Activated B cell treated with CpG ODN at 0.5 μM for 24 hours (primary cell): ENCODE measurements around the gene ASB5. TPM values are rescaled to one million over a fixed set of nuclear protein-coding genes. Genes with fewer than 3 reads are reported as not detected.

Experiments used
- ATAC-seq: fragments of 200-7000 bp; cut with Tn5 transposase; one replicate; pipeline ENCODE4 v1.10.0; 2021; ENCODE audit warnings: low read depth, mild to moderate bottlenecking, moderate library complexity
- CTCF ChIA-PET: fragments of 350-600 bp; sonication (Branson Sonifier 250); formaldehyde crosslinking; loops from one replicate; lab custom pipeline; 2021; ENCODE audit warnings: antibody characterized with exemption; lab: Charles Lee
- POLR2A ChIA-PET: fragments of 350-600 bp; sonication (Branson Sonifier 250); formaldehyde crosslinking; loops from one replicate; lab custom pipeline; 2021; ENCODE audit warnings: antibody characterized with exemption; lab: Charles Lee
- DNase-seq: peaks from one replicate; pipeline ENCODE4 v3.0.0; 2022
- H3K27ac Mint-ChIP-seq: one replicate; pipeline ENCODE4 v1.8.0; 2020; ENCODE audit warnings: mixed read lengths
- H3K27me3 Mint-ChIP-seq: one replicate; pipeline ENCODE4 v1.8.0; 2021; ENCODE audit warnings: mixed read lengths
- H3K36me3 Mint-ChIP-seq: one replicate; pipeline ENCODE4 v1.8.0; 2021; ENCODE audit warnings: low read depth, mixed read lengths
- H3K4me1 Mint-ChIP-seq: one replicate; pipeline ENCODE4 v1.8.0; 2021; ENCODE audit warnings: mixed read lengths
- H3K4me3 Mint-ChIP-seq: one replicate; pipeline ENCODE4 v1.8.0; 2020; ENCODE audit warnings: mild to moderate bottlenecking, mixed read lengths
- H3K9me3 Mint-ChIP-seq: one replicate; pipeline ENCODE4 v1.8.0; 2020; ENCODE audit warnings: mixed read lengths
- CTCF ChIP-seq: fragments of 200-600 bp; IDR thresholded peaks from one replicate; pipeline ENCODE4 v1.8.0; 2022; ENCODE audit warnings: antibody characterized with exemption, mild to moderate bottlenecking
- intact Hi-C: fragments of 100-400 bp; cut with micrococcal nuclease; formaldehyde crosslinking; loops from one replicate; pipeline ENCODE4 v1.15.1; 2024
- total RNA-seq: library from RNA; stranded (reverse); gene quantifications from 2 replicates; pipeline ENCODE4 v1.2.3, GENCODE V29; 2022

ASB5 gene
- total RNA-seq, 1 donor from 2014 or later, result not detected

- H3K4me1 Mint-ChIP-seq, result no peaks in the 10 kb centered on the region
- ATAC-seq (no peak), DNase-seq (no peak)
- no peak overlapping the region for H3K4me3 Mint-ChIP-seq
- POLR2A ChIA-PET, result no interaction called here
- CTCF ChIA-PET, result no interaction called here
- H3K36me3 Mint-ChIP-seq, result no peaks in the 10 kb centered on the region
- H3K9me3 Mint-ChIP-seq, result peaks cover 3% of the 10 kb centered on the region
- H3K27ac Mint-ChIP-seq, result no peak overlapping the region
- intact Hi-C loops, result no loop called here
- H3K27me3 Mint-ChIP-seq, result peaks cover 7% of the 10 kb centered on the region
- no peak for TF ChIP-seq CTCF
Measured at GRCh38 chr4:176241703-176242102, 27.3 kb downstream of the ASB5 start.

- CTCF ChIA-PET, result no interaction called here
- POLR2A ChIA-PET, result interaction anchor here (0.5 kb wide), 1 partner anchor 321 kb away, joined by 5 read pairs; no protein-coding TSS in a partner anchor
- Mint-ChIP-seq H3K27me3 (peaks cover 11% of the 10 kb centered on the region), H3K4me3 (no peak overlapping the region), H3K27ac (no peak overlapping the region), H3K4me1 (no peaks in the 10 kb centered on the region), H3K36me3 (no peaks in the 10 kb centered on the region), H3K9me3 (no peaks in the 10 kb centered on the region)
- TF ChIP-seq CTCF, result no peak
- intact Hi-C loops, result no loop called here
- no peak for DNase-seq
- no peak for ATAC-seq
Measured at GRCh38 chr4:176238826-176239225, 30.2 kb downstream of the ASB5 start.

GRCh38 chr4:176238157-176238610 is 30.8 kb downstream of the ASB5 start:
- Mint-ChIP-seq H3K36me3 (no peaks in the 10 kb centered on the region), H3K4me1 (no peaks in the 10 kb centered on the region), H3K27me3 (peaks cover 13% of the 10 kb centered on the region), H3K4me3 (no peak overlapping the region), H3K9me3 (no peaks in the 10 kb centered on the region), H3K27ac (no peak overlapping the region)
- ChIA-PET CTCF (no interaction called here), POLR2A (interaction anchor here (0.5 kb wide), 1 partner anchor 320 kb away, joined by 5 read pairs; no protein-coding TSS in a partner anchor)
- intact Hi-C loops, result no loop called here
- no peak for TF ChIP-seq CTCF
- DNase-seq (no peak), ATAC-seq (no peak)

DNA sequence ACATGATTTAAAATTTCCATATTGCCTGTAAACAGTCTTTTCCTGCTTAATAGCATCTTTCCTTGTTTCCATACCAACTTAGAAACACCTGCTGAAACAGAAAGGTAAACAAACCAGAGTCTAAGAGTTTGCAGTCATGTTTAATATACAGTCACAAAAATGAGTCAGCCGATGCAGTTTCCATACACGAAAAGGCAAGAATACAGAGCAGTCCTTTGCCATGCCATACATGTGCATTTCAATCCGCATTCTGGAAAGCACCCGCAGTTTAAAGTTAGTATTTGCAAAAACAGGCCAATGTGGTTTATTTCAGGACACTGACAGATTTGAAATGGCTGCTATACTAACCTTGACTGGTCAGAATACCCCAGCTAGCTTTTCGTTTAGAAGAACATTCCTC is 32.1 kb downstream of the ASB5 start:
- intact Hi-C loops, result no loop called here
- TF ChIP-seq CTCF, result no peak
- Mint-ChIP-seq H3K4me1 (no peaks in the 10 kb centered on the region), H3K27ac (no peak overlapping the region), H3K9me3 (no peaks in the 10 kb centered on the region), H3K27me3 (peaks cover 14% of the 10 kb centered on the region), H3K4me3 (no peak overlapping the region), H3K36me3 (no peaks in the 10 kb centered on the region)
- ChIA-PET CTCF (no interaction called here), POLR2A (no interaction called here)
- DNase-seq, result no peak
- ATAC-seq, result no peak

DNA sequence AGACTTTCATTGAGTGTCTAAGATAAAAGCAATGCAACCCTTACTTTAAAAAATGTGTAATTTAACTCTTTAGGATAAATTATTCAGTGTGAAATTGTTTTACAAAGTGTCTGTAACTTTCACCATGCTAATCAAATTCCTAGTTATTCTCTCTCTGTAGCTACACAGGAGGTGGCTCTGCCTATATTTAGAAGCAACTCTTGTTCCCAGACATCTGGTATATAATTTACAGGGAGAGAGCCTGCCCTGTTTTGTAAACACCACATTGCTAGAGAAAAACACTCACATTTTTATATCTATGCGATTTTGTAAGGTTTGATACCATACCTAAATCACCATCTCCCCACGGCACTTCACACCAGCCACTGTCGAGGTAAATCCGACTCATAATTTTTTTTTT is 38.2 kb downstream of the ASB5 start:
- Mint-ChIP-seq H3K27ac (no peak overlapping the region), H3K9me3 (no peaks in the 10 kb centered on the region), H3K4me1 (no peaks in the 10 kb centered on the region), H3K36me3 (no peaks in the 10 kb centered on the region), H3K27me3 (peaks cover 17% of the 10 kb centered on the region), H3K4me3 (no peak overlapping the region)
- CTCF ChIA-PET, result no interaction called here
- intact Hi-C loops, result no loop called here
- ATAC-seq (no peak), DNase-seq (no peak)
- POLR2A ChIA-PET, result no interaction called here
- TF ChIP-seq CTCF, result no peak
